ENCODE data around the gene KIAA1217. TPM values are rescaled to one million over a fixed set of nuclear protein-coding genes. Genes with fewer than 3 reads are reported as not detected.
A peak's percentile ranks its signal among the peaks of the same experiment; 100 is the strongest.

KIAA1217 gene
- total RNA-seq, 3 donors from 2014 or later: 49.5 to 94.5 (median 63.9) TPM

GRCh38 chr10:24452030-24452429, 243.1 kb downstream of the KIAA1217 start:
- TF ChIP-seq, protein P1, sequence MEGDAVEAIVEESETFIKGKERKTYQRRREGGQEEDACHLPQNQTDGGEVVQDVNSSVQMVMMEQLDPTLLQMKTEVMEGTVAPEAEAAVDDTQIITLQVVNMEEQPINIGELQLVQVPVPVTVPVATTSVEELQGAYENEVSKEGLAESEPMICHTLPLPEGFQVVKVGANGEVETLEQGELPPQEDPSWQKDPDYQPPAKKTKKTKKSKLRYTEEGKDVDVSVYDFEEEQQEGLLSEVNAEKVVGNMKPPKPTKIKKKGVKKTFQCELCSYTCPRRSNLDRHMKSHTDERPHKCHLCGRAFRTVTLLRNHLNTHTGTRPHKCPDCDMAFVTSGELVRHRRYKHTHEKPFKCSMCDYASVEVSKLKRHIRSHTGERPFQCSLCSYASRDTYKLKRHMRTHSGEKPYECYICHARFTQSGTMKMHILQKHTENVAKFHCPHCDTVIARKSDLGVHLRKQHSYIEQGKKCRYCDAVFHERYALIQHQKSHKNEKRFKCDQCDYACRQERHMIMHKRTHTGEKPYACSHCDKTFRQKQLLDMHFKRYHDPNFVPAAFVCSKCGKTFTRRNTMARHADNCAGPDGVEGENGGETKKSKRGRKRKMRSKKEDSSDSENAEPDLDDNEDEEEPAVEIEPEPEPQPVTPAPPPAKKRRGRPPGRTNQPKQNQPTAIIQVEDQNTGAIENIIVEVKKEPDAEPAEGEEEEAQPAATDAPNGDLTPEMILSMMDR (IDR thresholded peaks at IDR 0.05): no peak
- Histone ChIP-seq H3K4me3 (no peak overlapping the region), H3K36me3 (ENCODE audit: low read depth) (no peaks in the 10 kb centered on the region), H3K9me3 (no peaks in the 10 kb centered on the region), H3K4me1 (ENCODE audit: low read depth) (no peaks in the 10 kb centered on the region)
- intact Hi-C loops (cut with DNase I, micrococcal nuclease): no loop called here
- ATAC-seq: no peak
- DNase-seq: no peak

- DNase-seq (no peak), ATAC-seq (no peak)
- TF ChIP-seq, protein P1 (IDR thresholded peaks at IDR 0.05): no peak
These were observed 244.5 kb downstream of the KIAA1217 start for GRCh38 chr10:24453404-24453830.

DNA sequence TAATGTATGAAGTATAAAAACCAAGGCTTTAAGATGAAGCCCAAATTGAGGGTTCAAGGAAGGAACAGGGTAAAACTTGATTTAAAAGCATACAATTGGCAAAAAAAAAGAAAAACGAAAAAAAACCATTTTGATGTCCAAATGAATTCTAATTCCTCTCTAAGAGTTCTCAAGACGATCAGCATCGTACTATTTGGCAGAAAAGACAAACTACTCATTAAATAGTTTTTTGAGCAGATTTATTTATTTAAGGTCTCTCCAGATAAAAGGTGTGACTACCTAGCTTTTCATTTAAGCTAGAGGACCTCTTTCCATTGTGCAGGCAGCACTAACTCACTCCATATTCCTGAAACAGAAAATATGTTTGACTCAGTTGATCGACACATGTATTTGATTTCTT, 245.0 kb downstream of the KIAA1217 start:
- Histone ChIP-seq H3K4me3 (no peak overlapping the region), H3K4me1 (ENCODE audit: low read depth) (peaks cover 10% of the 10 kb centered on the region), H3K36me3 (ENCODE audit: low read depth) (no peaks in the 10 kb centered on the region), H3K9me3 (no peaks in the 10 kb centered on the region)
- no peak for DNase-seq
- intact Hi-C loops (cut with DNase I, micrococcal nuclease): no loop called here
- TF ChIP-seq, protein P1 (IDR thresholded peaks at IDR 0.05): no peak
- no peak for ATAC-seq

More at GRCh38 chr10:24453404-24453830, 244.5 kb downstream of the KIAA1217 start:
- intact Hi-C loops (cut with DNase I, micrococcal nuclease): no loop called here
- Histone ChIP-seq H3K36me3 (ENCODE audit: low read depth) (no peaks in the 10 kb centered on the region), H3K9me3 (no peaks in the 10 kb centered on the region), H3K4me1 (ENCODE audit: low read depth) (peaks cover 10% of the 10 kb centered on the region), H3K4me3 (no peak overlapping the region)

- peaks cover 10% of the 10 kb centered on the region for H3K4me1 ChIP-seq (ENCODE audit: low read depth)
- no peak overlapping the region for H3K4me3 ChIP-seq
- ATAC-seq (no peak), DNase-seq (no peak)
- H3K9me3 ChIP-seq: no peaks in the 10 kb centered on the region
- intact Hi-C loops (cut with DNase I, micrococcal nuclease): no loop called here
- no peaks in the 10 kb centered on the region for H3K36me3 ChIP-seq (ENCODE audit: low read depth)
- TF ChIP-seq, protein P1 (IDR thresholded peaks at IDR 0.05): no peak
These were observed 246.5 kb downstream of the KIAA1217 start for GRCh38 chr10:24455447-24455846.

GRCh38 chr10:24456322-24456721, 247.4 kb downstream of the KIAA1217 start:
- ATAC-seq: peak; percentile 72
- Histone ChIP-seq H3K4me3 (no peak overlapping the region), H3K36me3 (ENCODE audit: low read depth) (no peaks in the 10 kb centered on the region), H3K4me1 (ENCODE audit: low read depth) (peaks cover 10% of the 10 kb centered on the region), H3K9me3 (no peaks in the 10 kb centered on the region)
- TF ChIP-seq, protein P1 (IDR thresholded peaks at IDR 0.05): no peak
- intact Hi-C loops (cut with DNase I, micrococcal nuclease): no loop called here
- no peak for DNase-seq
